Stimulated activated CD8-positive, alpha-beta memory T cell treated with anti-CD3 and anti-CD28 coated beads, Interleukin-4, amount 100 ng/mL, for 48 hours (primary cell): Measurements from ENCODE around the gene USH1C.

Experiments used
- DNase-seq: peaks from one replicate; pipeline ENCODE4 v3.0.0-alpha.2; 2020

The USH1C gene

DNA sequence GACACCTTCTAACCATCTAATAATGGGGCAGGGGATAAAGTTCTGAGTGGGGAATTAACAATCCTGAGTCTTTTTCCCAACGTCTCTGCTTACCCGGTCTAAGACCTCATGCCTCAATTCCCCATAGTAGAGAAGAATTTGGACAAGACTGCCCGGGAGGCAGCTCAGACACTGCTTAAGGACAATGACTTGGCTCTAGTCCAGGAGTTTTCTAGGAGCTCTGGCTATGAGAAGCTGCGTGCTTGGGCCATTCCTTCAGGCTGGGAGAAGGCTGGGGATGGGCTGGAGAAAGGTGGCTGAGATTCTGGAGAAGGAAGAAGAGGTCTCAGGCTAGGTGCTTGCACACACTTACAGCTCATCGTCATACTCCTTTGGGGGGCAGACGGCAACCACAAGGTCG, 47.8 kb downstream of the USH1C start:
- DNase-seq = no peak

GRCh38 chr11:17494019-17494418, 50.2 kb downstream of the USH1C start:
- DNase-seq = no peak

DNA sequence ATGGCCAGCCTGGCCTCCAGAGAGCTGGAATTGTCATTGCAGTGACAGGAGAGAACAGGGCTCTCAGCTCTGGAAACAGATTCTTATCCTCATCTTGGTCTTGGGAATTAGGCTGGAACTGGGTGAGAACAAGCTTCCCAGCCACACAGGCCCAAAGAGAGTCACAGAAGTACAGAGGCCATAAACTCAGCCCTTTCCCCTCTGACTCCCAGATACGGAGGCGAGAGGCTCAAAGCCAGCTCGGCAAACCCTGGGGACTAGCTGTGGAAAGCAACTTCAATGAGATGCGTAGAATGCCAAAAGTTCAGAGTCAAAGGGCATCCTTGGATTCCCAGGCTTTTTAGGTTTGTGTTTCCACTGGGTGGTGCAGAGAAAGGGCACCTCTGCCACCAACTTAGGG, 53.3 kb downstream of the USH1C start:
- DNase-seq = no peak

- DNase-seq = no peak
Measured at GRCh38 chr11:17490232-17490631, 54.0 kb downstream of the USH1C start.

DNA sequence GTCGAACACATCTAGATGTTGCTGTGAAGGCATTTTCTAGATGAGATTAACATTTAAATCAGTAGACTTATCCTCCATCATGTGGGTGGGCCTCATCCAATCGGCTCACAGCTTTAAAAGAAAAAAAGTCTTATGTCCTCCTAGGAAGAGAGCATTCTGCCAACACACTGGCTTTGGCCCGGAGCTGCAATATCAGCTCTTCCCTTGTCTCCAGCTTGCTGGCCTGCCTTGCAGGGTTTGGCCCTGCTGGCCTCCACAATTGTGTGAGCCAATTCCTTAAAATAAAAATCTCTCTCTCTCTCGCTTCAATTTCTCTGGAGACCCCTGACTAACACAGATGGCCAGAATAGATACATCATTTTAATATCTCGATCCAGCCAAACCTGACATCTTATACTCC, 54.5 kb downstream of the USH1C start:
- no peak for DNase-seq

GRCh38 chr11:17488563-17488962, 55.7 kb downstream of the USH1C start:
- no peak for DNase-seq

DNA sequence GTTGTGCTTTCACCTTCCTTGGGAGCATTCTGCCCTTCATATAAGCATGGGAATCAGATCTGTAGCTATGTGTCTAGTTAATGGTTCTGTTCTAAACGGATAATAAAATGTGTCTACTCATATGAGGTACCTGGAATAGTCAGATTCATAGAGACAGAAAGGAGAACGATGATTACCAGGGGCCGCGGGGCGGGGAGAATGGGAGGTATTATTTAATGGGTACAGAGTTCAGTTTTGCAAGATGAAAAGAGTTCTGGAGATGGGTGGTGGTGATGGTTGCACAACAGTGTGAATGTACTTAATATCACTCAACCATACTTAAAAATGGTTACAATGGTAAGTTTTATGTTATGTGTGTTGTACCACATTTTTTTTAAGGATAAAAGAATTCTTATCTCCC, 57.6 kb downstream of the USH1C start:
- no peak for DNase-seq

GRCh38 chr11:17483505-17483904, 60.7 kb downstream of the USH1C start:
- DNase-seq = no peak

- no peak for DNase-seq
Measured at GRCh38 chr11:17481905-17482304, 62.3 kb downstream of the USH1C start.

- DNase-seq = no peak
Measured at GRCh38 chr11:17479284-17480214, 64.7 kb downstream of the USH1C start.

GRCh38 chr11:17478070-17478469, 66.1 kb downstream of the USH1C start:
- DNase-seq = no peak

DNA sequence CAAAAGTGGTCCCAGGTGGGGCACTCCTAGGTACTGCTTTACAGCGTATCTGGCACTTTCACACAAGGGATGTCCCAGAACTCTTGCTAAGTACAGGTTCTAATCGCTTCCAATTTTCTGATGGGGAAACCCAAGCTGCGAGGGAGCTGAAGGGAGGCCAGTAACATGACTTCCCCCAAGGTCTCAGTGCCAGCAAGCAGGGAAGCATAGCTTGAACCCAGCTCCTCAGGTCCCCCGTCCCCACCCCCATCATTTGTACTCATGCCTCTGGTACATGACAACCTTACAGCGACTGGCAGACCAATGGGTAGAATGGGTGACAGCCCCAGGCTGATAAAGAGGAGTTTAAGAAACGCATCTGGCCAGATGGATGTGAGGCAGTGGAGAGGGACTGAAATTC, 66.9 kb downstream of the USH1C start:
- no peak for DNase-seq

DNA sequence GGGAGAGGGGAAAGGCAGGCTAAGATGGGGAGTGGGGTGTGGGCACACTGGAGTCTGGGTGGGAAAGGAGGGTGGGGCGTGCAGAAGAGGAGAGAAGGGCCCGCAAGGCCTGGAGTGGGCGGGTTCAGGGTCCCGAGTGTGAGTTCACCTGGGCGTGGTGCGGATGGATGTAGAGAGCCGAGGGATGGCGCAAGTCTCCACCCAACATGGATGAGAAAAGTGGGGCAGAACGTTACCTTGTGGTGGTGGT, 67.2 kb downstream of the USH1C start:
- DNase-seq = no peak

DNA sequence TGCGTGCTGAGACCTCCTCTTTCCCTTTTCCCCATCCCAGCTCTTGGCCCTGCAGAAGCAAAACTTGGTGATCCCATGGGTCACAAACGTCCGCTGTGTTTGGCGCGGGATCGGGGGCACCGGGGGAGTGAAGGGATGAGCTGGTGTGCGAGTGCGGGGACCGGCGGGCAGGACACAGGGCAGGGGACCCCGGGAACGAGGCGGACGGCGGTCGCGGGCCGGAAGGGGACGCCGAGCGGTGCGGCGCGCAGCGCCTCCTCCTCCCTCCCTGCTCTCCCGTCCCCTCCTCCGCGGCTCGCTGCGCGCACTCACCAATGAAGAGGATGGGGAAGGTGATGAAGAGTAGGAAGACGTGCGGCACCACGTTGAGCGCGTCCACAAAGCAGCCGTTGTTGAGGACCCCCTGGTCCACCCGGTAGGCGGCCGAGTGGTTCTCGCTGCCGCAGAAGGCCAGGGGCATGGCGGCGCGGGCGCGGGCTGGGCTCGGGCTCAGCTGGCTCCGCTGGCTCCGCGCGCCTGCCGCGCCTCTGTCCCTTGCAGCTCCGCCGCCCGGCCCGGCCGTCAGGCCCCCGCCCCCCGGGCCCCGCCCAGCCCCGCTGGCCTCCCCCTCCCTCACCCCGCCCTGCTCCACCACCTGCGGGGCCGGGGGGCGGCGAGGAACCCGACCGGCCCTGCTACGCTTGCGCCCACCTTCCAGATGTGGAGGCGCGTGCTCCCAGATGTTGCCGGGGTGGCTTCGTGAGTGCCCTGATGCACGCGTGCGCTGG, 67.7 kb downstream of the USH1C start, which contains the start of gene ABCC8:
Gene ABCC8, minus strand, starts transcription at position 529 of the 767 bp plus-strand sequence. Its CDS starts 69 bp downstream, at position 460.
- DNase-seq = no peak

- DNase-seq = no peak
Measured at GRCh38 chr11:17475666-17476316, 68.4 kb downstream of the USH1C start.

DNA sequence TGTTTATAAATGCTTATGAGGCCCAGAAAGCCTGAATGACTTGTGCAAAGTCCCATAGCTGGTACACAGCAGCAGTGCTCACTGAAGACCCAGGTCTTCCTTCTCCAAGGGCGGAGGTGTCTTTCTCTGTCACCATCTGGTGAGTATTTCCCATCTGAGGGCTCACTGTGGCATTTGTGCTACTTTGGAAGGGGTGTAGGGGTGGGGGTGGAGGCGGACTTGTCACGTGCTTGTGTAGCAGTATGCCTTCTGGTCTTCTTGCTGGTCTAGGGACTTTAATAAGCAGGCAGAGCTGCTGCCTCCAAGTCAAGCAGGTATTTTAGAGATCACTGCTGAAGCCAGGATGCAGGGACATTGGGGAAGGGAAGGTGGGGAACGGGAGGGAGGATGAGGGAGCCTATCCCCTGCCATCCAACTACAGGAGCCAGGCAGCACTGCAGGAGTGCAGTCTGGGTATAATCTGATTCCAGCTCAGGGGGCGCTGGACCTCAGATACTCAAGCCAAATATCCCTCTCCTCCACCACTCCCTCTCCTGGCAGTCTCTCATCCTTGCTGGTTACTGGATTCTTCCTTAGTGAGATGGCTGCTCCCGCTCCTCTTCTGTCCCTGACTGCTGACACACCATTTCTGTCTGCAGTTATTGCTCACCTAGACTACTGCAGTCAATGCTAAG, 71.0 kb downstream of the USH1C start:
- no peak for DNase-seq

- DNase-seq = no peak
Measured at GRCh38 chr11:17472467-17472866, 71.7 kb downstream of the USH1C start.

DNA sequence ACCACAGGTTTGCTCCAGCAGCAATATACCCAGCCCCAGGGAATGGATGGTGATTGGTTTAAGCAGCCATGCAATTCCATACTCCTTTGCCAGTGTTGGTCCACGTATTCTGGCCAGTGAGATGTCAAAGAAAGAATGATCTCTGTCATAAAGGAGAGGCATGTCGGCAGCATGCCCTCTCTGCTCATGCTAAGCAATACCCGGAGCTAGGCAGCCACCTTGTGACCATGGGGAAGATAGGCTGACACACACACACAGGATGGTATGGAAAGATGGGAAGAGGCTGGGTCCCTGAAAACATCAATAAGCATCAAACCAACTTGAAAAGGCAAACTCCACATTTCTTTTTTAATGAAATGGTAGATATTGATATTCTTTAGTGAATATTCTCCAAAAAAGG, 72.7 kb downstream of the USH1C start:
- DNase-seq = no peak

DNA sequence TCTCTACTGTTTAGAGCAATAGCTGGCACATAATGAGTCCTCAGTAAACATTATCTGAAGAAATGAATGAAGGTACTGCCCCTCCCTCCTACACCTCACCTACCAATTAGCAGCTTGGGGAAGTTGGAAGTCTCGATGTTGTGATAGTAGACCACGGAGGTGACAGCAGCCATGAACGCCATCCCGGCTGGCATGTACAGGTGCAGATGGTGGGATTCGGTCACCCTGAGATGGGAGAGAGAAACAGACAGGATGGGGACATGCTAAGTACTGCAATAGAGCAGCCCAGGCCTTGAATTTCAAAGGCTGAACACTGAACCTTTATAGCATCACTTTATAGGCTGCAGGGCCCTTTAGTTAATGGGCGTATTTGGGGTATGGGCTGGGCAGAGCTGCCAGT, 74.2 kb downstream of the USH1C start:
- no peak for DNase-seq

- DNase-seq = no peak
Measured at GRCh38 chr11:17468122-17468521, 76.1 kb downstream of the USH1C start.

- DNase-seq = no peak
Measured at GRCh38 chr11:17463546-17464174, 80.6 kb downstream of the USH1C start.

GRCh38 chr11:17462940-17463339, 81.3 kb downstream of the USH1C start:
- DNase-seq = no peak

DNA sequence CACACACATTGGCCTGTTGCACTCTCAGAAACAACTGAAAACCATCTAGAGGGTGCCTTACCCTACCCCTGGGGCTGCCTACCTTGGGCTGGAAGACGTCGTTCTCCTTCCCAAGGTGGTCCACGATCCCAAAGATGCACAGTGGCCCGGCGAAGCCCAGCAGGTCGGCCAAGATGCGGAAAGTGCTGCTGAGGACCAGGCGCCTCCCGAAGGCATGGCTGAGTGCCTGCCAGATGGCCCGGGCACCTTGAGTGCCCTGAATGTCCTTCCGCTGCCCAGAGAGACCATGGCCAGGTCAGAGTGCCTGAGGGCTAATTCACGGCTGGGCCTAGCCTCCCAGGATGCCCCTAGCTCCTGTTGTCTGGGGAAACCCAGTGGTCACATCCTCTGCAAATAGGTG, 83.8 kb downstream of the USH1C start:
- no peak for DNase-seq
